HepG2 (cell line): ENCODE results near the gene CERS5. TPM values are rescaled to one million over a fixed set of nuclear protein-coding genes. Genes with fewer than 3 reads are reported as not detected.

Source experiments
- FLYWCH1 ChIP-seq: sonication (generic); formaldehyde crosslinking; IDR thresholded peaks from 2 replicates; pipeline ENCODE4 v1.8.1; 2023; ENCODE audit warnings: mild to moderate bottlenecking, missing genetic modification reagents
- MZF1 ChIP-seq: sonication (generic); formaldehyde crosslinking; IDR thresholded peaks from 2 replicates; pipeline ENCODE4 v1.8.1; 2023; ENCODE audit warnings: mild to moderate bottlenecking, missing genetic modification reagents, borderline replicate concordance
- NFE2L2 ChIP-seq: fragments of 150-350 bp; IDR thresholded peaks from 2 replicates; pipeline ENCODE4 v1.6.1; 2014; ENCODE audit warnings: low read length
- SIN3A ChIP-seq: IDR thresholded peaks from 2 replicates; pipeline ENCODE4 v1.6.1; 2011; ENCODE audit warnings: low read depth, mild to moderate bottlenecking, control low read depth, low read length, borderline replicate concordance
- ZFAT ChIP-seq: sonication (generic); formaldehyde crosslinking; conservative IDR thresholded peaks from 2 replicates; pipeline ENCODE4 v1.8.1; 2023; ENCODE audit warnings: missing genetic modification reagents, inconsistent platforms
- ZFP36L1 ChIP-seq: sonication (generic); formaldehyde crosslinking; IDR thresholded peaks from 2 replicates; pipeline ENCODE4 v1.8.0; 2022; ENCODE audit warnings: mild to moderate bottlenecking, missing genetic modification reagents, moderate library complexity
- ZNF589 ChIP-seq: sonication (generic); formaldehyde crosslinking; conservative IDR thresholded peaks from 2 replicates; pipeline ENCODE4 v1.8.0; 2022; ENCODE audit warnings: mild to moderate bottlenecking, moderate library complexity, missing genetic modification reagents
- ZZZ3 ChIP-seq: sonication (generic); formaldehyde crosslinking; IDR thresholded peaks from 2 replicates; pipeline ENCODE4 v1.4.0; 2020; ENCODE audit warnings: missing genetic modification reagents, mild to moderate bottlenecking, borderline replicate concordance
- polyA plus RNA-seq, 8 experiments: library from polyadenylated mRNA; depleted of rRNA in 3 of 8; stranded (reverse) in 7 of 8; unstranded in 1 of 8; fragments of >200 nt; fragmentation: Illumina TruSeq in 4 of 8; extraction: Trizol in 4 of 8; gene quantifications; 2 replicates each; pipeline versions ENCODE4 v1.2.1 to v1.2.3, GENCODE V29; 2011 to 2016; ENCODE audit warnings: low read depth in 4 of 8, missing spikeins in 1 of 8, mixed read lengths in 1 of 8; ENCODE audit not compliant: insufficient read depth in 1 of 8
- total RNA-seq, 5 experiments: library from RNA; depleted of rRNA; stranded (reverse); fragments of >200 nt; fragmentation: Illumina TruSeq; extraction: Trizol; gene quantifications; 2 replicates each; pipeline ENCODE4 v1.2.3, GENCODE V29; 2016; ENCODE audit warnings: low read depth in 1 of 5
- TF ChIP-seq, protein P1 (sequence below): sonication (generic); formaldehyde crosslinking; IDR thresholded peaks from 2 replicates; pipeline ENCODE4 v1.4.0; 2020; ENCODE audit warnings: missing genetic modification reagents, borderline replicate concordance
- TF ChIP-seq, protein P2 (sequence below): sonication (generic); formaldehyde crosslinking; IDR thresholded peaks from 2 replicates; pipeline ENCODE4 v1.4.0; 2020; ENCODE audit warnings: missing genetic modification reagents, mild to moderate bottlenecking, borderline replicate concordance
- TF ChIP-seq, protein P3 (sequence below): sonication (generic); formaldehyde crosslinking; IDR thresholded peaks from 2 replicates; pipeline ENCODE4 v1.5.1; 2020; ENCODE audit warnings: missing genetic modification reagents, mild to moderate bottlenecking, borderline replicate concordance
- TF ChIP-seq, protein P4 (sequence below): sonication (generic); formaldehyde crosslinking; IDR thresholded peaks from 2 replicates; pipeline ENCODE4 v1.5.1; 2020; ENCODE audit warnings: mild to moderate bottlenecking, missing genetic modification reagents, moderate library complexity
- TF ChIP-seq, protein P5 (sequence below): IDR thresholded peaks from 2 replicates; pipeline ENCODE4 v1.6.1; 2018; ENCODE audit warnings: missing genetic modification reagents, mild to moderate bottlenecking, missing compliant biosample characterization
- TF ChIP-seq, protein P6 (sequence below): sonication (generic); formaldehyde crosslinking; IDR thresholded peaks from 2 replicates; pipeline ENCODE4 v1.5.0; 2020; ENCODE audit warnings: mild to moderate bottlenecking, missing genetic modification reagents

Gene CERS5
- total and polyA plus RNA-seq, 2 of the 13 experiments (the other 11 are each of a cell fraction or from before 2014, with no cell fraction given): 22.3 to 48.8 TPM

DNA sequence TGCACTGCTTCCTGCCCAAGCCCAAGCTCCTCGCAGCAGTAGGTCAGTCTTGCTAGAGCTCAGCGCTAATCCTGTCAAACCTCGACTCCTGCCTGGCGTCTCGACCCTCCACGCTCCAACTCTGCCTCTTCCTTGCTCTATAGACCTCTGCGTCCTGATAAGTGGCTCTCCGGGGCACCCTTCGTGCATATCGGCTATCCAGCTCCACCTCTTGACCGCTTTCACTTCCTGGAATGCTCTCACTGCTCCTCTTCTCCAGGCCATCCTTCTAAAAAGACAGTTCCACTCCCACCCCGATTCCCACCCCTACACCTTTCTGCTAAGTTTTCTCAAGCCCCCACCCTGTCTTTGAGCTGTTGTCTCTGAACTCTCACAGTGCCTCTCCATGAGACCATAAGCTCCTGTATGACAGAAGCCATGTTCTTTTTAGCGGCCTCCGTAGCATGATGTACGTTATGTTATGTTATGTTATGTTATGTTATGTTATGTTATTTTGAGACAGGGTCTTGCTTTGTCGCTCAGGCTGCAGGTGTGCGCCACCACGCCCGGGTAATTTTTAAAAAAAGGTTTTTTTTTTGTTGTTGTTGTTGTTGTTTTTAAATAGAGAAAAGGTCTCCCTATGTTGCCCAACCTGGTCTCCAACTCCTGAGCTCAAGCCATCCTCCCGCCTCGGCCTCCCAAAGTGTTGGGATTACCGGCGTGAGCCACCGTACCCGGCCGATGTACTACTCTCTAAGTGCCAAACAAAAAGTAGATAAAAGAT is 54.5 kb downstream of the CERS5 start (continued):
- TF ChIP-seq, protein P1, sequence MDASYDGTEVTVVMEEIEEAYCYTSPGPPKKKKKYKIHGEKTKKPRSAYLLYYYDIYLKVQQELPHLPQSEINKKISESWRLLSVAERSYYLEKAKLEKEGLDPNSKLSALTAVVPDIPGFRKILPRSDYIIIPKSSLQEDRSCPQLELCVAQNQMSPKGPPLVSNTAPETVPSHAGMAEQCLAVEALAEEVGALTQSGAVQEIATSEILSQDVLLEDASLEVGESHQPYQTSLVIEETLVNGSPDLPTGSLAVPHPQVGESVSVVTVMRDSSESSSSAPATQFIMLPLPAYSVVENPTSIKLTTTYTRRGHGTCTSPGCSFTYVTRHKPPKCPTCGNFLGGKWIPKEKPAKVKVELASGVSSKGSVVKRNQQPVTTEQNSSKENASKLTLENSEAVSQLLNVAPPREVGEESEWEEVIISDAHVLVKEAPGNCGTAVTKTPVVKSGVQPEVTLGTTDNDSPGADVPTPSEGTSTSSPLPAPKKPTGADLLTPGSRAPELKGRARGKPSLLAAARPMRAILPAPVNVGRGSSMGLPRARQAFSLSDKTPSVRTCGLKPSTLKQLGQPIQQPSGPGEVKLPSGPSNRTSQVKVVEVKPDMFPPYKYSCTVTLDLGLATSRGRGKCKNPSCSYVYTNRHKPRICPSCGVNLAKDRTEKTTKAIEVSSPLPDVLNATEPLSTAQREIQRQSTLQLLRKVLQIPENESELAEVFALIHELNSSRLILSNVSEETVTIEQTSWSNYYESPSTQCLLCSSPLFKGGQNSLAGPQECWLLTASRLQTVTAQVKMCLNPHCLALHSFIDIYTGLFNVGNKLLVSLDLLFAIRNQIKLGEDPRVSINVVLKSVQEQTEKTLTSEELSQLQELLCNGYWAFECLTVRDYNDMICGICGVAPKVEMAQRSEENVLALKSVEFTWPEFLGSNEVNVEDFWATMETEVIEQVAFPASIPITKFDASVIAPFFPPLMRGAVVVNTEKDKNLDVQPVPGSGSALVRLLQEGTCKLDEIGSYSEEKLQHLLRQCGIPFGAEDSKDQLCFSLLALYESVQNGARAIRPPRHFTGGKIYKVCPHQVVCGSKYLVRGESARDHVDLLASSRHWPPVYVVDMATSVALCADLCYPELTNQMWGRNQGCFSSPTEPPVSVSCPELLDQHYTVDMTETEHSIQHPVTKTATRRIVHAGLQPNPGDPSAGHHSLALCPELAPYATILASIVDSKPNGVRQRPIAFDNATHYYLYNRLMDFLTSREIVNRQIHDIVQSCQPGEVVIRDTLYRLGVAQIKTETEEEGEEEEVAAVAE (CRISPR knock-in tag): no peak
- TF ChIP-seq, protein P2, sequence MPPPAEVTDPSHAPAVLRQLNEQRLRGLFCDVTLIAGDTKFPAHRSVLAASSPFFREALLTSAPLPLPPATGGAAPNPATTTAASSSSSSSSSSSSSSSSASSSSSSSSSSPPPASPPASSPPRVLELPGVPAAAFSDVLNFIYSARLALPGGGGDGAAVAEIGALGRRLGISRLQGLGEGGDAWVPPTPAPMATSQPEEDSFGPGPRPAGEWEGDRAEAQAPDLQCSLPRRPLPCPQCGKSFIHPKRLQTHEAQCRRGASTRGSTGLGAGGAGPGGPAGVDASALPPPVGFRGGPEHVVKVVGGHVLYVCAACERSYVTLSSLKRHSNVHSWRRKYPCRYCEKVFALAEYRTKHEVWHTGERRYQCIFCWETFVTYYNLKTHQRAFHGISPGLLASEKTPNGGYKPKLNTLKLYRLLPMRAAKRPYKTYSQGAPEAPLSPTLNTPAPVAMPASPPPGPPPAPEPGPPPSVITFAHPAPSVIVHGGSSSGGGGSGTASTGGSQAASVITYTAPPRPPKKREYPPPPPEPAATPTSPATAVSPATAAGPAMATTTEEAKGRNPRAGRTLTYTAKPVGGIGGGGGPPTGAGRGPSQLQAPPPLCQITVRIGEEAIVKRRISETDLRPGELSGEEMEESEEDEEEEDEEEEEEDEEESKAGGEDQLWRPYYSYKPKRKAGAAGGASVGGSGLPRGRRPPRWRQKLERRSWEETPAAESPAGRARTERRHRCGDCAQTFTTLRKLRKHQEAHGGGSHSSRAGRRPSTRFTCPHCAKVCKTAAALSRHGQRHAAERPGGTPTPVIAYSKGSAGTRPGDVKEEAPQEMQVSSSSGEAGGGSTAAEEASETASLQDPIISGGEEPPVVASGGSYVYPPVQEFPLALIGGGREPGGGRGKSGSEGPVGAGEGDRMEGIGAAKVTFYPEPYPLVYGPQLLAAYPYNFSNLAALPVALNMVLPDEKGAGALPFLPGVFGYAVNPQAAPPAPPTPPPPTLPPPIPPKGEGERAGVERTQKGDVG (CRISPR knock-in tag): no peak
- TF ChIP-seq SIN3A (0 out of 2 replicates have a peak, but pooled peaks have one; percentile 45), ZFP36L1 (no peak), ZZZ3 (0 out of 2 replicates have a peak, but pooled peaks have one; percentile 9), ZNF589 (CRISPR knock-in tag) (no peak), MZF1 (CRISPR knock-in tag) (no peak), FLYWCH1 (CRISPR knock-in tag) (no peak), NFE2L2 (no peak), ZFAT (CRISPR knock-in tag) (no peak)
- TF ChIP-seq, protein P3, sequence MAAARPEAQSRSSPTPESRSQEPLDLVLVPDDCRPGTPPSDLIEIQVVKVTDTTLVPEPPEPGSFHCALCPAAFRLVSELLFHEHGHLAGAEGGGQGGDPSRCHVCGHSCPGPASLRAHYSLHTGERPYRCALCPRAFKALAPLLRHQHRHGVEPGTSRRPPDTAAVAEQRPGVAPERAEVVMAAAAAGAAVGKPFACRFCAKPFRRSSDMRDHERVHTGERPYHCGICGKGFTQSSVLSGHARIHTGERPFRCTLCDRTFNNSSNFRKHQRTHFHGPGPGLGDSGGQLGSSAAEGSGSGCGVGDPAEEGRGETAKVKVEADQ (CRISPR knock-in tag): 0 out of 2 replicates have a peak, but pooled peaks have one; percentile 15
- TF ChIP-seq, protein P4, sequence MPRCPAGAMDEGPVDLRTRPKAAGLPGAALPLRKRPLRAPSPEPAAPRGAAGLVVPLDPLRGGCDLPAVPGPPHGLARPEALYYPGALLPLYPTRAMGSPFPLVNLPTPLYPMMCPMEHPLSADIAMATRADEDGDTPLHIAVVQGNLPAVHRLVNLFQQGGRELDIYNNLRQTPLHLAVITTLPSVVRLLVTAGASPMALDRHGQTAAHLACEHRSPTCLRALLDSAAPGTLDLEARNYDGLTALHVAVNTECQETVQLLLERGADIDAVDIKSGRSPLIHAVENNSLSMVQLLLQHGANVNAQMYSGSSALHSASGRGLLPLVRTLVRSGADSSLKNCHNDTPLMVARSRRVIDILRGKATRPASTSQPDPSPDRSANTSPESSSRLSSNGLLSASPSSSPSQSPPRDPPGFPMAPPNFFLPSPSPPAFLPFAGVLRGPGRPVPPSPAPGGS: no peak
- TF ChIP-seq, protein P5, sequence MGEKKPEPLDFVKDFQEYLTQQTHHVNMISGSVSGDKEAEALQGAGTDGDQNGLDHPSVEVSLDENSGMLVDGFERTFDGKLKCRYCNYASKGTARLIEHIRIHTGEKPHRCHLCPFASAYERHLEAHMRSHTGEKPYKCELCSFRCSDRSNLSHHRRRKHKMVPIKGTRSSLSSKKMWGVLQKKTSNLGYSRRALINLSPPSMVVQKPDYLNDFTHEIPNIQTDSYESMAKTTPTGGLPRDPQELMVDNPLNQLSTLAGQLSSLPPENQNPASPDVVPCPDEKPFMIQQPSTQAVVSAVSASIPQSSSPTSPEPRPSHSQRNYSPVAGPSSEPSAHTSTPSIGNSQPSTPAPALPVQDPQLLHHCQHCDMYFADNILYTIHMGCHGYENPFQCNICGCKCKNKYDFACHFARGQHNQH (CRISPR knock-in tag): no peak
- TF ChIP-seq, protein P6, sequence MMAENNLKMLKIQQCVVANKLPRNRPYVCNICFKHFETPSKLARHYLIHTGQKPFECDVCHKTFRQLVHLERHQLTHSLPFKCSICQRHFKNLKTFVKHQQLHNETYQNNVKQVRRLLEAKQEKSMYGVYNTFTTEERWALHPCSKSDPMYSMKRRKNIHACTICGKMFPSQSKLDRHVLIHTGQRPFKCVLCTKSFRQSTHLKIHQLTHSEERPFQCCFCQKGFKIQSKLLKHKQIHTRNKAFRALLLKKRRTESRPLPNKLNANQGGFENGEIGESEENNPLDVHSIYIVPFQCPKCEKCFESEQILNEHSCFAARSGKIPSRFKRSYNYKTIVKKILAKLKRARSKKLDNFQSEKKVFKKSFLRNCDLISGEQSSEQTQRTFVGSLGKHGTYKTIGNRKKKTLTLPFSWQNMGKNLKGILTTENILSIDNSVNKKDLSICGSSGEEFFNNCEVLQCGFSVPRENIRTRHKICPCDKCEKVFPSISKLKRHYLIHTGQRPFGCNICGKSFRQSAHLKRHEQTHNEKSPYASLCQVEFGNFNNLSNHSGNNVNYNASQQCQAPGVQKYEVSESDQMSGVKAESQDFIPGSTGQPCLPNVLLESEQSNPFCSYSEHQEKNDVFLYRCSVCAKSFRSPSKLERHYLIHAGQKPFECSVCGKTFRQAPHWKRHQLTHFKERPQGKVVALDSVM (CRISPR knock-in tag): peak; percentile 95
